Measurements from ENCODE around the gene CCNY.

CCNY gene

DNA sequence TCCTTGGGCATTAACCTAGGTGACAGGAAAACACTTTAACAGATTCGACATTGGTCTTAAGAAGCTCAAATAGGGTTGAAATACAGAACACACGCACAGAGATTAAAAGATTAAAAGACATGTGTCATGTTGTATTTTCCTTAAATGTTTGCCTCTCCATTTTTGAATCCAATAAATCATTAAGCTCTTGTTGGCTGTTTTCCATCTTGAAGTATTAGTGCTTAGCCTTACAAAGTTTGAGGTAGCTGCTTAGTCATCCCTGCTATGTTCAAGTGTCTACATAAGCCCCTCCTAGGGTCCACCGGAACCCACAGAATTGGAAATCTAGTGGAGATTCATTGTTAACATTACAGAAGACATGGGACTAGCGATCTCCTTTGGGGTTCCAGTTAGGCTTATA lies 256.1 kb downstream of the CCNY start:
- Histone ChIP-seq H3K9me3 (ENCODE audit: insufficient read depth, low read length) (peaks cover 6% of the 10 kb centered on the region; the same call in 1 of the 2 replicates), H3K9ac (ENCODE audit: insufficient read length, low read depth) (no peak overlapping the region), H3K36me3 (ENCODE audit: insufficient read depth, insufficient read length, low read length) (no peaks in the 10 kb centered on the region), H3K4me1 (ENCODE audit: insufficient read depth, insufficient read length) (peaks cover 8% of the 10 kb centered on the region), H3K4me3 (ENCODE audit: insufficient read length, low read depth) (no peak overlapping the region), H3K27me3 (ENCODE audit: insufficient read depth, insufficient read length) (no peaks in the 10 kb centered on the region)
- no peak for DNase-seq (ENCODE audit: low read depth, low spot score)
- no peak for TF ChIP-seq YY1 (IDR thresholded peaks at IDR 0.05; ENCODE audit: insufficient read depth, insufficient read length)
- TF ChIP-seq SUZ12 (IDR thresholded peaks at IDR 0.05; ENCODE audit: extremely low read depth, insufficient read depth, insufficient read length): no peak
- TF ChIP-seq ZNF274 (IDR thresholded peaks at IDR 0.05; ENCODE audit: low read depth, low read length): no peak

DNA sequence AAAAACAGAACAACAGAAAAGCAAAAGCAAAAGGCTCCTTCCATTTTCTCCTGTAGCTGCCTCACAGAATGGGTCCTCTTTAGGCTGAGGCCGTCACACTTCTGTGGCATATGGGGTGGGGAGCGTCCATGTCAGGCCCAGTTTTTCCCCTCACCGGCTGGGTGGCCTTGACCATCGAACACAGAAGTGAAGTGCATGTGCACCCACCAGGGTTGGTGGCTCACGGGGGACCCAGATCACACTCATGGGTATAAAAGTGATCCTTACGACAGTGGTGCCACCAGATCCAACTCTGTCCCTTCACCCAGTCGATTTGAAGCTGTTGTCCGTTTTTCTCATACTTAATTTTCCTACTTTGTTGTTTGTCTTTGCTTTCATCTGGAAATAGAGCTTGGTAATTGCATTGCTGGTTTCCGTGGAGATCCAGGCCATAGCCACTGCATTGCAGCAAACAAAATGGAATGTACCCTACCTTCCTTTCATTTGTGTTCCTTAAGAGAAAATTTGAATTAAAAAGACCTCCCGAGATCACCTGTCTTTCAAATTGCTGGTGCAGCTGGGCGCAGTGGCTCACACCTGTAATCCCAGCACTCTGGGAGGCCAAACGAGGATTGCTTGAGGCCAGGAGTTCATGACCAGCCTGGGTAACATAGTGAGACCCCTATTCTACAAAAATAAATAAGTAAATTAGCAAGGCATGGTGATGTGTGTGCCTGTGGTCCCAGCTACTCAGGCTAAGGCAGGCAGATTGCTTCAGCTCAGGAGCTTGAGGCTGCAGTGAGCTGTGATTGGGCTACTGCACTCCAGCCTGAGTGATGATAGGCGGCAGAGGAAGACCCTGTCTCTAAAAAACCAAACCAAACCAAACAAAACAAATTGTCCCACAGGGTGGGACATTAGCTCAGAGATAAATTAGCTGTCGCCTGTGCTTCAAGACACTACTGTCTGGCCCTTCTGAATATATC lies 258.1 kb downstream of the CCNY start:
- H3K4me1 ChIP-seq (ENCODE audit: insufficient read depth, insufficient read length): peaks cover 8% of the 10 kb centered on the region
- no peaks in the 10 kb centered on the region for H3K36me3 ChIP-seq (ENCODE audit: insufficient read depth, insufficient read length, low read length)
- no peak for DNase-seq (ENCODE audit: low read depth, low spot score)
- H3K9me3 ChIP-seq (ENCODE audit: insufficient read depth, low read length): peaks cover 6% of the 10 kb centered on the region; the same call in 1 of the 2 replicates
- TF ChIP-seq SUZ12 (IDR thresholded peaks at IDR 0.05; ENCODE audit: extremely low read depth, insufficient read depth, insufficient read length) (no peak), ZNF274 (IDR thresholded peaks at IDR 0.05; ENCODE audit: low read depth, low read length) (no peak), YY1 (IDR thresholded peaks at IDR 0.05; ENCODE audit: insufficient read depth, insufficient read length) (no peak)
- no peaks in the 10 kb centered on the region for H3K27me3 ChIP-seq (ENCODE audit: insufficient read depth, insufficient read length)
- no peak overlapping the region for H3K9ac ChIP-seq (ENCODE audit: insufficient read length, low read depth)
- no peak overlapping the region for H3K4me3 ChIP-seq (ENCODE audit: insufficient read length, low read depth)

DNA sequence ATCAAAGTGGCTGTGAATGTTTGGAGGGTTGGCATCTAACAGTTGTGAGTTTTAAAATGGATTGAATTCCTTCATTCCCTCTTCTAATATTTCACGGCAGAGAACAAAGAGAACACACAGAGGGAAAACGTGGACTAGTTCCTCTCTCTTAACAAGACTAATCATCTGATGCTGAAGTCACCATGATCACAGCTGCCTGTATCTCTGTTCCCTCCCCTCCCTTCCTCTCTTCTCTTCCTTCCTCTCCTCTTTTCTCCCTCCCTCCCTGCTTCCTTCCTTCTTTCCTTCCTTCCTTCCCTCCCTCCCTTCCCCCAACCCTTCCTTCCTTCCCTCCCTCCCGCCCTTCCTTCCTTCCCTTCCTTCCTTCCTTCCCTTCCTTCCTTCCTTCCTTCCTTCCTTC lies 258.8 kb downstream of the CCNY start:
- no peaks in the 10 kb centered on the region for H3K27me3 ChIP-seq (ENCODE audit: insufficient read depth, insufficient read length)
- TF ChIP-seq YY1 (IDR thresholded peaks at IDR 0.05; ENCODE audit: insufficient read depth, insufficient read length): no peak
- no peaks in the 10 kb centered on the region for H3K36me3 ChIP-seq (ENCODE audit: insufficient read depth, insufficient read length, low read length)
- H3K9ac ChIP-seq (ENCODE audit: insufficient read length, low read depth): no peak overlapping the region
- H3K4me1 ChIP-seq (ENCODE audit: insufficient read depth, insufficient read length): peaks cover 8% of the 10 kb centered on the region
- peaks cover 6% of the 10 kb centered on the region; the same call in 1 of the 2 replicates for H3K9me3 ChIP-seq (ENCODE audit: insufficient read depth, low read length)
- no peak overlapping the region for H3K4me3 ChIP-seq (ENCODE audit: insufficient read length, low read depth)
- no peak for DNase-seq (ENCODE audit: low read depth, low spot score)

DNA sequence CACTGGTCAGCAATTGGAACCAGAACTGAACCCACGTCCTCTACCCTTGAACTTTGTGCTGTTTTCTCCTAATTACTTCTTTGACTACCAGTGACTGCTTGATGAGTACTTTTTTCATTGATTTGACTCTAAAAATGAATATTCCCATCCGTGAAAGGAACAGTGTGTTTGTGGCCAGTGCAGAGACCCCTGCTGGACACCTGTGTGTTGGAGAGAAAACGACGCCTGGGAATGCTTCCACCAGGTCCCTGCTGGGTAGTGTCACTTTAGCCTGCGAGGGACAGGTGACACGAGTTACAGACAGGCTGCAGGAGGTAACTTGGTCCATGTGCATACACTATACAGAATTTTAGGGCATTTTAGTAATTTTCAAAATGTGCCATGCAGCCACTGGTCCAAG lies 262.1 kb downstream of the CCNY start:
- Histone ChIP-seq H3K9me3 (ENCODE audit: insufficient read depth, low read length) (no peaks in the 10 kb centered on the region), H3K4me1 (ENCODE audit: insufficient read depth, insufficient read length) (peaks cover 8% of the 10 kb centered on the region), H3K27me3 (ENCODE audit: insufficient read depth, insufficient read length) (no peaks in the 10 kb centered on the region), H3K4me3 (ENCODE audit: insufficient read length, low read depth) (no peak overlapping the region), H3K36me3 (ENCODE audit: insufficient read depth, insufficient read length, low read length) (no peaks in the 10 kb centered on the region), H3K9ac (ENCODE audit: insufficient read length, low read depth) (no peak overlapping the region)
- DNase-seq (ENCODE audit: low read depth, low spot score): no peak
- no peak for TF ChIP-seq SUZ12 (IDR thresholded peaks at IDR 0.05; ENCODE audit: extremely low read depth, insufficient read depth, insufficient read length)
- no peak for TF ChIP-seq ZNF274 (IDR thresholded peaks at IDR 0.05; ENCODE audit: low read depth, low read length)
- TF ChIP-seq YY1 (IDR thresholded peaks at IDR 0.05; ENCODE audit: insufficient read depth, insufficient read length): no peak

DNA sequence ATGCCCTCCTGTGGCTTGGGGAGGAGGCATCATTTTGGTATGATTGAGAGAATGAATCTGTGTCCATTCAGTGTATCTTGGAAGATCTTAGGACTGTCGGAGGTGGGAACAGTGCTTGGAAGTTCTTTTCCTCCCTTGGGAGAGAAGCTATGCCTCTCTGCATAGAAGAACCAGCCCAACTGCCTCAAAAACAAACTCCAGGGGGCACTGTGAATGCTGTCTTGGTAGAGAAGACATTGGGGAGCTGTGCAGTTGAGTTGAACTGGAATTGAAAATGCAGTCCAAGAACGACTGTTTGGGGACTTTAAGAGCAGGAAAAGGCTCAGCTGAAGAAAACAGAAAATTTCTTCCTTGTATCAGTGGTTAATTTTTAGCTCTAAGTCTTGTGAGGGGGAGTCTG lies 263.9 kb downstream of the CCNY start:
- no peak overlapping the region for H3K9ac ChIP-seq (ENCODE audit: insufficient read length, low read depth)
- H3K4me1 ChIP-seq (ENCODE audit: insufficient read depth, insufficient read length): no peaks in the 10 kb centered on the region
- H3K36me3 ChIP-seq (ENCODE audit: insufficient read depth, insufficient read length, low read length): no peaks in the 10 kb centered on the region
- H3K27me3 ChIP-seq (ENCODE audit: insufficient read depth, insufficient read length): no peaks in the 10 kb centered on the region
- no peaks in the 10 kb centered on the region for H3K9me3 ChIP-seq (ENCODE audit: insufficient read depth, low read length)
- no peak overlapping the region for H3K4me3 ChIP-seq (ENCODE audit: insufficient read length, low read depth)
- TF ChIP-seq ZNF274 (IDR thresholded peaks at IDR 0.05; ENCODE audit: low read depth, low read length) (no peak), YY1 (IDR thresholded peaks at IDR 0.05; ENCODE audit: insufficient read depth, insufficient read length) (no peak), SUZ12 (IDR thresholded peaks at IDR 0.05; ENCODE audit: extremely low read depth, insufficient read depth, insufficient read length) (no peak)
- no peak for DNase-seq (ENCODE audit: low read depth, low spot score)

DNA sequence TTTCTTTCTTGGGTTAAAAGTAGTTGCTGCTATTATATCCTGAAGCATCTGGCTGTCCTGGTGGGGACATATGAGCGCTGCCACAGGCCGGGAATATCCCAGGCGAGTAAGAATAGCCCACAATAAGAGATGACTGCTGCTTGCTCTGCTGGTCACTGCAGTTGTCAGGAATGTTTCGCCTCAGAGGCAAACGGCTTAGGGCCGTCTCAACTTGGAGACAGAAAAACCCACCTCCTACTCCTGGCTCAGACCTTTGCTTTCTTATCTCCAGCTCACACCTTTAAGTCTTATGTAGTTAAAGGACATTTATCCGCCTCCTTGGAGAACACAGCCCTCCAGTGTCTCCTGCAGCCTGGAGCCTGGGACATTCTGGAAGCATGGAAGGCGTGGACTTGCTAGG lies 268.9 kb downstream of the CCNY start, which contains the start of gene GJD4:
GJD4 (plus strand) TSS at position 151 of the 400 bp plus-strand sequence; CDS start at position 378, 227 bp downstream.
- no peak for DNase-seq (ENCODE audit: low read depth, low spot score)
- peaks cover 2% of the 10 kb centered on the region for H3K4me1 ChIP-seq (ENCODE audit: insufficient read depth, insufficient read length)
- TF ChIP-seq SUZ12 (IDR thresholded peaks at IDR 0.05; ENCODE audit: extremely low read depth, insufficient read depth, insufficient read length) (no peak), YY1 (IDR thresholded peaks at IDR 0.05; ENCODE audit: insufficient read depth, insufficient read length) (no peak), ZNF274 (IDR thresholded peaks at IDR 0.05; ENCODE audit: low read depth, low read length) (no peak)
- H3K27me3 ChIP-seq (ENCODE audit: insufficient read depth, insufficient read length): no peaks in the 10 kb centered on the region
- no peaks in the 10 kb centered on the region for H3K36me3 ChIP-seq (ENCODE audit: insufficient read depth, insufficient read length, low read length)
- no peak within 1 kb of the TSS for H3K9ac ChIP-seq (ENCODE audit: insufficient read length, low read depth)
- no peak within 1 kb of the TSS for H3K4me3 ChIP-seq (ENCODE audit: insufficient read length, low read depth)
- no peaks in the 10 kb centered on the region for H3K9me3 ChIP-seq (ENCODE audit: insufficient read depth, low read length)

DNA sequence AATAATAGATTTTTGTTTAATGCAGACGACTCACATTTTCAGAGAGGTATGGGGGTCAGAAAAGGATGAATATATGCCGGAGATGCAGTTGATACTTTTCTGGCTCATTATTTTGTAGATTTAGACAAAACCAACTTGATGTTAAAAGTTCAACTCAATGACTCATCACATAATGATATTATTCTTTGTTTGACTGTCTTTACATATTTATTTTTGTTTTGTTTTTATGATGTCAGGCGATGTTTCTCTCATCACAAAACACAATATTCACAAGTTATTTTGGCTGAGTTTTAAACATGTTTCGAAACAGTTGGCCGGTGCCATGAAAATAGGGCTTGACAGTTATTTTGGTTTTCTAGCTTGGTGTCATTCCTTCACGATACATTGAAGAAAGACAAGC lies 270.1 kb downstream of the CCNY start:
- Histone ChIP-seq H3K27me3 (ENCODE audit: insufficient read depth, insufficient read length) (no peaks in the 10 kb centered on the region), H3K36me3 (ENCODE audit: insufficient read depth, insufficient read length, low read length) (no peaks in the 10 kb centered on the region), H3K9ac (ENCODE audit: insufficient read length, low read depth) (no peak overlapping the region), H3K4me3 (ENCODE audit: insufficient read length, low read depth) (no peak overlapping the region), H3K4me1 (ENCODE audit: insufficient read depth, insufficient read length) (peaks cover 2% of the 10 kb centered on the region), H3K9me3 (ENCODE audit: insufficient read depth, low read length) (no peaks in the 10 kb centered on the region)
- no peak for DNase-seq (ENCODE audit: low read depth, low spot score)
- TF ChIP-seq ZNF274 (IDR thresholded peaks at IDR 0.05; ENCODE audit: low read depth, low read length): no peak
- TF ChIP-seq SUZ12 (IDR thresholded peaks at IDR 0.05; ENCODE audit: extremely low read depth, insufficient read depth, insufficient read length): no peak
- TF ChIP-seq YY1 (IDR thresholded peaks at IDR 0.05; ENCODE audit: insufficient read depth, insufficient read length): no peak
